ENCODE results near the gene TARS1.
"Not testable (repeated sequence)": the region's sequence is repeated elsewhere in the genome, so short reads cannot be mapped to it uniquely, and the experiment has no call there.

Gene TARS1

DNA sequence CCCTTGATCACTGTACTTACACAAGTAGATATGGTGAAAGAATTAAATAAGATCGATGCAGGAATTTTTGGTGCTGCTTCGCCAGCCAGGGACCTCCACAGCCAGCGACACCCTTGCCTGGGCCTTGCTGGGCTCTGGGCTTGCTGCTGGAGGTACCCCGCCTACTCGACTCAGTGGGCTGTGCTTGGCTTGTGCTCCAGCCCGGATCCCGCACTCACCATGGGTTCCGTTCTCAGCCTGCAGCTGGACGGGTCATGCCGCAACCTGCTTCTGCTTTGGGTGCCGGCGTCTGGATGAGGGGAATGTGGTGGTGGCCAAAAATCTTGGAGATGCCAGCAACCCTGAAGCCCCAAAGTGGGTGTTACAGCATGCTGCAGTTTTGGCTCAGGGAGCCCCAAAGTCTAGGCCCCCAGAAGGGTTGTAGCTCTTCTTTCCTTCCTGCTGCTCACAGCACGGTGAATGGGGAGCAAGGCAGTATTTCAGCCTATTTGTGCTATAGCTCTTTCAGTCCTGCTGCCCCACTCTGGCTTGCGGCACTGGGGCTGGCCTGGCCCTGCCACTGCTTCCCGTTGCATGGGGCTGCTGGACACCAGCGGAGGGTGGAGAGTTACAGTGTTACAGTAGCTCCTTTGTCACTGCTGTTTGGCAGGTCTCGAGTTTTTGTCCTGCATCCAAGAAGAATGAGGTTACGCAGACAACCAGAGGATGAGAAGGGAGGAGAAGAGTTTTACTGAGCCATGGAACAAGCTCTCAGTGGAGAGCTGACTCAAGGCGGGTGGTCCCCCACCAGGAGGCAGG lies 48.0 kb downstream of the TARS1 start:
- no peak for DNase-seq (ENCODE audit: low spot score)

GRCh38 chr5:33489481-33490067 lies 48.8 kb downstream of the TARS1 start:
- DNase-seq (ENCODE audit: low spot score) = no peak

- DNase-seq (ENCODE audit: low spot score) = no peak
These were observed 49.4 kb downstream of the TARS1 start for GRCh38 chr5:33490071-33490665.

DNA sequence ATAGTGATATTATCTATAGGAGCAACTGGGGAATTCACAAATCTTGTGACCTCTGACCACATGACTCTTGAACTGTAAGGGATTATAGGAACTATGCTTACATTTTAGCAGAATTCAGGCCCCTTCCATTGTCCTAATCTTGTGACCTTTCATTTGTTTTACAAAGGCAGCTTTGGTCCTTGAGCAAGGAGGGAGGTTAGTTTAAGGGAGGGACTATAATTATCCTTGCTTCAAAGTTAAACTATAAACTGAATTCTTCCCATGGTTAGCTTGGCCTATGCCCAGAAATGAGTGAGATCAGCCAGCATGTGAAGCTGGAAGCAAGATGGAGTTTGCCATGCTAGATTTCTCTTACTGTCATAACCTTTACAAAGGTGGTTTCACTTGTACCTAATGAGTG lies 51.2 kb downstream of the TARS1 start:
- no peak for DNase-seq (ENCODE audit: low spot score)

- DNase-seq (ENCODE audit: low spot score) = no peak
These were observed 53.7 kb downstream of the TARS1 start for GRCh38 chr5:33494466-33494865.

DNA sequence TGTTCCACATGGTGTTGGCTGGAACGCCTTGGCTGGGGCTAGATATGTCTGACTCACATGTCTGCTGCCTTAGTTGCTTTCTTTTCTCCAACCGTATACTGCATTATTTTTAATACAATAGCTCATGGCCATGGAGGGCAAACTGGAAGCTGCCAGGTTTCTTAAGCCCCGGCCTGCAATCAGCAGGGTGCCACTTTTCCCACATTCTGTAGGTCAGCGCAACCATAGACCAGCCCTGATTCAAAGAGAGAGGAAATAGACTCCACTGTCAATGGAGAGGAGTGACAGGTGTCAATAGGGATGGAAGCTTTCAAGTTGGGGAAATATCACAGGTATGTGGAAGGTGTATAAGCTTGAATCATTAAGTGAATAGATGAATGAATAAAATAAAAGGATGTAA lies 60.5 kb downstream of the TARS1 start:
- no peak for DNase-seq (ENCODE audit: low spot score)

GRCh38 chr5:33501899-33502298 lies 61.1 kb downstream of the TARS1 start:
- no peak for DNase-seq (ENCODE audit: low spot score)

DNA sequence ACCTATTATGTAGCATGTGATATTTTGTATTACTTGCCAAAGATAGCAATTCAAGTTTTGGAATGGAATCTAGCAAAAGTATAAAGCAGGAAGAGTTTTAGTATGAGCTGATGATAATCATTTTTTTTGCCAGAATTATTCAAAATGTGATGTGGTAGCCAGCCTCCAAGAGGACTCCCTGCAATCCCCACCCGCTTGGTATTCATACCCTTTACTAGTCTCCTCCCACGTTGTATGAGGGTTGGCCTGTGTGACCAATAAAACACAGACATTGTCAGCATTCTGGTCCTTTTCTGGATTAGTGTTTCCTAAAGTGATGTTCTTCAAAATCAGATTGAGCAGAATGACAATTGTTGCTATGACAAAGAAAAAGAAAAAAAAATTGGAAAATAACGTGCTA lies 63.8 kb downstream of the TARS1 start:
- no peak for DNase-seq (ENCODE audit: low spot score)

DNA sequence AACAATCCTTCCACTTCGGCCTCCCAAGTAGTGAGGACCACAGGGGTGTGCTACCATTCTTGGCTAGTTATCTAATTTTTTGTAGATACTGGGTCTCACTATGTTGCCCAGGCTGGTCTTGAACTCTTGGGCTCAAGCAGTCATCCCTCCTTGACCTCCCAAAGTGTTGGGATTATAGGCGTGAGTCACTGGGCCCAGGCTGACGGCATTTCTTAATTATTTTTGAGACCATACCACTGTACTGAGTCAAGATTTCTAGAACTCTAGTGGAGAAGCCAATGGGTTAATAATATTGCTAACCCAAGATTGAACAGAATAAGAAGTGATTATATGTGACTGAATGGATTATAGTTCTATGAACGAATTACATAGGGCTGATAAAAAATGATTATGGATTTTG lies 66.7 kb downstream of the TARS1 start:
- DNase-seq (ENCODE audit: low spot score) = no peak

GRCh38 chr5:33509036-33509435 lies 68.3 kb downstream of the TARS1 start:
- DNase-seq (ENCODE audit: low spot score) = no peak

DNA sequence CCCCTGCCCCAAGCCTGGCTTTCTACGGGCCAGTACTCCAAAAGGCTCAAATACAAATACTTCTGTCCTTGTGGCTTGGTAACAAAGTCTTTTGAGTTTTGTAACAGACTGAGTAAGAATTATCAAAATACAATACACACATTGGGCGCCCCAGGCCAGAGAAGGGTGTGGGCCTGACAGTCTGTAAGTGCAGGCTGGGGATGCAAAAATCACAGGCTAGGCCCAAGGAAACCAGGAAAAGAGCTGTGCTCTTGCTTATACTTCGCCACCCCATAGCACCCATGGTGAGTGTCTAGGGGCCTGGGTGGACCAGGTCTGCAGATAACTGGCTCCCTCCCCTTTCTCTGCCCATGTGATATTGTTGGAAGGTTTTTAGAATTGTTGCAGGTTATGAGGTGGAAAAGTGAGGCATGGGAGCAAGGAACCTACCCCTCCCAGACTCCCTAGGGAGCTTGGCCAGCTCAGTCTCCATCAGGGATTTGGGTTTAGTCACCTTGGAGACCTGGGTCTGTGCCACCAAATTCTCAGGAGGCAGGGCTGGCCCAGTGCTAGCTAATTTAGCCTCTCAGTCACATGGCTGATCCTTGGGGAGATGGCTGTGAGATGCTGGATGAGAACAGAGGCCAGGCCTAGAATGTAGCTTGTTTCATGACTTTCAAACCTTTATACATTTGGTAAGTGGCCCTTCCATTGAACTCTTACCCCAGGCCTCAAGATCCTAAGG lies 72.9 kb downstream of the TARS1 start:
- DNase-seq (ENCODE audit: low spot score) = no peak

GRCh38 chr5:33515366-33515765 lies 74.6 kb downstream of the TARS1 start:
- DNase-seq (ENCODE audit: low spot score) = not testable (repeated sequence)

DNA sequence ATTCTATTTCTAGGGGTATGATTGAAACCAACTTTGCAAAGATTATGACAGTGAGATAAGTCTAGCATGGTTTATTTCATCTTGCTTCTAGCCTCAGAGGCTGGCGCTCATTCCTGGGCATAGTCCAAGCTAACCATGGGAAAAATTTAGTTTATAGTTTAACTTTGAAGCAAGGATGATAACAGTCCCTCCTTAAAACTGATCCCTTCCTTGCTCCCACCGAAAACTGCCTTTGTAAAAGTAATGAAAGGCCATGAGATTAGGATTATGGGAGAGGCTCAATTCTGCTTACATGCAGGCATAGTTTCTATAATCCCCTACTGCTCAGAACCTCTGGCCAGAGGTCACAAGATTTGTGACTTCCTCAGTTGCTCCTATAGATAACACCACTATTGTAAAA lies 75.7 kb downstream of the TARS1 start:
- DNase-seq (ENCODE audit: low spot score) = no peak

All from germinal center (tissue), 1 donor.